ENCODE measurements around the gene SCYGR4. TPM values are rescaled to one million over a fixed set of nuclear protein-coding genes. Genes with fewer than 3 reads are reported as not detected.
"Not testable (repeated sequence)": the region's sequence is repeated elsewhere in the genome, so short reads cannot be mapped to it uniquely, and the experiment has no call there.

Gene SCYGR4
- polyA plus RNA-seq, 3 donors: 0.09 TPM; not detected in 2

GRCh38 chr2:227665189-227665940 lies 48.1 kb downstream of the SCYGR4 start:
- DNase-seq: no peak

- DNase-seq: not testable (repeated sequence)
Measured at GRCh38 chr2:227666631-227667170, 49.4 kb downstream of the SCYGR4 start, which contains the start of gene SCYGR5. Gene SCYGR5 (plus strand): TSS chr2:227666804. CDS start chr2:227666804, 0 bp downstream.

Other genes starting within 250 kb of the SCYGR4 start
- gene TM4SF20, start 238.2 kb upstream of the SCYGR4 start, polyA plus RNA-seq (ENCODE audit: insufficient read length in 3 of 3): under 1 TPM; 0.11 to 0.16 (median 0.16) TPM
- not detected for gene SCYGR1, start 229.5 kb upstream of the SCYGR4 start, polyA plus RNA-seq (ENCODE audit: insufficient read length in 3 of 3)
- gene AGFG1, start 145.3 kb upstream of the SCYGR4 start, polyA plus RNA-seq (ENCODE audit: insufficient read length in 3 of 3): 10 to 100 TPM; 68.5 to 78.6 (median 71.1) TPM
- not detected for gene SCYGR2, start 18.6 kb upstream of the SCYGR4 start, polyA plus RNA-seq (ENCODE audit: insufficient read length in 3 of 3)
- gene SCYGR3, start 2.7 kb upstream of the SCYGR4 start, polyA plus RNA-seq (ENCODE audit: insufficient read length in 3 of 3): not detected
- not detected for gene SCYGR5, start 49.3 kb downstream of the SCYGR4 start, polyA plus RNA-seq (ENCODE audit: insufficient read length in 3 of 3)
- 10 to 100 TPM in 2 of 3 donors, 1 to 10 TPM in 1; 7.4 to 11.6 (median 10.6) TPM for gene SLC19A3, start 100.5 kb downstream of the SCYGR4 start, polyA plus RNA-seq (ENCODE audit: insufficient read length in 3 of 3)
- not detected for gene SCYGR6, start 107.3 kb downstream of the SCYGR4 start, polyA plus RNA-seq (ENCODE audit: insufficient read length in 3 of 3)
- gene SCYGR7, start 110.8 kb downstream of the SCYGR4 start, polyA plus RNA-seq (ENCODE audit: insufficient read length in 3 of 3): not detected
- not detected for gene SCYGR8, start 128.4 kb downstream of the SCYGR4 start, polyA plus RNA-seq (ENCODE audit: insufficient read length in 3 of 3)
- gene CCL20, start 196.3 kb downstream of the SCYGR4 start, polyA plus RNA-seq (ENCODE audit: insufficient read length in 3 of 3): under 1 TPM in 2 of 3 donors, not detected in 1; 0.60 to 0.66 TPM

Measured in renal pelvis (tissue), 4 donors.